HepG2 (cell line): ENCODE data around the gene RASA3.

Experiments
- GATAD2A ChIP-seq: IDR thresholded peaks from 2 replicates; pipeline ENCODE4 v1.6.1; 2016
- JUN ChIP-seq: sonication (generic); formaldehyde crosslinking; IDR thresholded peaks from 2 replicates; pipeline ENCODE4 v1.4.0; 2020; ENCODE audit warnings: mild to moderate bottlenecking, missing genetic modification reagents
- NFE2L1 ChIP-seq: sonication (generic); formaldehyde crosslinking; IDR thresholded peaks from 2 replicates; pipeline ENCODE4 v1.4.0; 2020; ENCODE audit warnings: missing genetic modification reagents, mild to moderate bottlenecking, borderline replicate concordance
- POLR2A ChIP-seq, 2 experiments: IDR thresholded peaks; 2 replicates each; pipeline ENCODE4 v1.6.1; 2011; ENCODE audit warnings: low read depth in 2 of 2, low read length in 2 of 2, mild to moderate bottlenecking in 1 of 2, moderate library complexity in 1 of 2; ENCODE audit not compliant: insufficient read depth in 1 of 2
- POLR2AphosphoS5 ChIP-seq: IDR thresholded peaks from 2 replicates; pipeline ENCODE4 v1.6.1; 2012; ENCODE audit warnings: low read depth, low read length
- SP1 ChIP-seq, 2 experiments: fragments of 450-650 bp in 1 of 2; sonication (generic) in 1 of 2; formaldehyde crosslinking in 1 of 2; IDR thresholded peaks; 2 replicates each; pipeline versions ENCODE4 v1.4.0 to v1.6.1; 2016 to 2020; ENCODE audit warnings: missing genetic modification reagents in 1 of 2
- TOPORS ChIP-seq: sonication (generic); formaldehyde crosslinking; IDR thresholded peaks from 2 replicates; pipeline ENCODE4 v1.8.0; 2023; ENCODE audit warnings: mild to moderate bottlenecking, missing genetic modification reagents
- ZNF614 ChIP-seq: IDR thresholded peaks from 2 replicates; pipeline ENCODE4 v1.6.1; 2018; ENCODE audit warnings: missing biosample characterization, missing genetic modification reagents, inconsistent platforms, borderline replicate concordance
- ZNF780A ChIP-seq: sonication (generic); formaldehyde crosslinking; IDR thresholded peaks from 2 replicates; pipeline ENCODE4 v1.8.0; 2022; ENCODE audit warnings: mild to moderate bottlenecking, missing genetic modification reagents, moderate library complexity
- TF ChIP-seq, protein P1 (sequence below): sonication (generic); formaldehyde crosslinking; conservative IDR thresholded peaks from 2 replicates; pipeline ENCODE4 v1.4.0; 2020; ENCODE audit warnings: missing genetic modification reagents
- TF ChIP-seq, protein P2 (sequence below): sonication (generic); formaldehyde crosslinking; IDR thresholded peaks from 2 replicates; pipeline ENCODE4 v1.4.0; 2020; ENCODE audit warnings: missing genetic modification reagents
- TF ChIP-seq, protein P3 (sequence below), 2 experiments: IDR thresholded peaks; 2 replicates each; pipeline ENCODE4 v1.6.1; 2011 to 2012; ENCODE audit warnings: low read length in 2 of 2, borderline replicate concordance in 1 of 2, low read depth in 1 of 2, mild to moderate bottlenecking in 1 of 2, moderate library complexity in 1 of 2
- TF ChIP-seq, protein P4 (sequence below): sonication (generic); formaldehyde crosslinking; IDR thresholded peaks from 2 replicates; pipeline ENCODE4 v1.5.0; 2020; ENCODE audit warnings: mild to moderate bottlenecking, missing genetic modification reagents, moderate library complexity
- TF ChIP-seq, protein P5 (sequence below): sonication (generic); formaldehyde crosslinking; IDR thresholded peaks from 2 replicates; pipeline ENCODE4 v1.4.0; 2020; ENCODE audit warnings: missing genetic modification reagents

DNA sequence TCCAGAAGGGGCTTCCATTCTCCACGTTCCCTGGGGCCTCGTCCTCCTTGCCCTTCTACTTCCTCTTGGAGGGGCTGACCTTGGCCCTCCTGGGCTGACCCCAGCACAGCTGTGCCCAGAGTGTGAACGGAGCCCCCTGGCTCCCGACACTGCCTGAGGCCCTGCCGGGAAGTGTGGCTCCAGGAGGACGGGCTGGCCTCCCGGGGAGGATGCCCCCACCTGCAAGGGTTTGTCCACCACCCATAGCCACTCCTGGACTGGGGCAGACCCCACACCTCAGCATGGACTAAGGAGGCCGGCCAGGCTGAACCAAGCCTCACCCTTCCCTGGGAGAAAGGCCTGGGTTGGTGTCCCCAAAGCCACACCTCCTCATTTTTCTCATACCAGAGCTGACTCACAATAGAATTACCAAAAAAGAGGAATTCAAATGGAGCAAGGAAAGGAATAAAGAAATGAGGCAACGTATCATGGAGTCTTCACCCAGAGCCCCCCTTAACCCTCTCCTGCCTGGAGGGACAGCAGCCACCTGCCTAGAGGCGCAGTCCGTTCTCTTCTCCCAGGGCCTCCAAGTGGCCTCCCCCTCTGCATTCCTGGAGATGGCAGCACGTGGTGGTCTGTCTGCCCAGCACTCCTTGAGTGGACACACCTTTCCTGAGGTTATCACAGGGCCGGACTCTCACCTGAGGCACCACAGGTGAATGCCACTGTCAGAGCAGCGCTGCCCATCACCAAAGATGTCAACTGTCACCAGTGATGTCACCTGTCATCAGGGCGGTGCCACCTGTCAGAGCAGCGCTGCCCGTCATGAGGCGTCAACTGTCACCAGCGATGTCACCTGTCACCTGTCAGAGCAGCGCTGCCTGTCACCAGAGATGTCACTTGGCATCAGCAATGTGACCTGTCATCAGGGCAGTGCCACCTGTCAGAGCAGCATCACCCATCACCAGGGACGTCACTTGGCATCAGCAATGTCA, 155.4 kb downstream of the RASA3 start:
- TF ChIP-seq, protein P1, sequence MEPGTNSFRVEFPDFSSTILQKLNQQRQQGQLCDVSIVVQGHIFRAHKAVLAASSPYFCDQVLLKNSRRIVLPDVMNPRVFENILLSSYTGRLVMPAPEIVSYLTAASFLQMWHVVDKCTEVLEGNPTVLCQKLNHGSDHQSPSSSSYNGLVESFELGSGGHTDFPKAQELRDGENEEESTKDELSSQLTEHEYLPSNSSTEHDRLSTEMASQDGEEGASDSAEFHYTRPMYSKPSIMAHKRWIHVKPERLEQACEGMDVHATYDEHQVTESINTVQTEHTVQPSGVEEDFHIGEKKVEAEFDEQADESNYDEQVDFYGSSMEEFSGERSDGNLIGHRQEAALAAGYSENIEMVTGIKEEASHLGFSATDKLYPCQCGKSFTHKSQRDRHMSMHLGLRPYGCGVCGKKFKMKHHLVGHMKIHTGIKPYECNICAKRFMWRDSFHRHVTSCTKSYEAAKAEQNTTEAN (CRISPR knock-in tag): no peak
- TF ChIP-seq ZNF780A (CRISPR knock-in tag) (no peak), POLR2AphosphoS5 (no peak), GATAD2A (no peak), POLR2A (IDR thresholded peaks at IDR 0.05; ENCODE audit: insufficient read depth in 1 of 2, low read depth in 2 of 2, low read length in 2 of 2) (no peak), SP1 (IDR thresholded peaks at IDR 0.05) (no peak), SP1 (CRISPR knock-in tag; IDR thresholded peaks at IDR 0.05) (no peak), TOPORS (CRISPR knock-in tag) (no peak), JUN (CRISPR knock-in tag) (no peak), ZNF614 (no peak), NFE2L1 (CRISPR knock-in tag) (no peak)
- TF ChIP-seq, protein P2, sequence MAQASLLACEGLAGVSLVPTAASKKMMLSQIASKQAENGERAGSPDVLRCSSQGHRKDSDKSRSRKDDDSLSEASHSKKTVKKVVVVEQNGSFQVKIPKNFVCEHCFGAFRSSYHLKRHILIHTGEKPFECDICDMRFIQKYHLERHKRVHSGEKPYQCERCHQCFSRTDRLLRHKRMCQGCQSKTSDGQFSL (CRISPR knock-in tag): no peak
- TF ChIP-seq, protein P3, sequence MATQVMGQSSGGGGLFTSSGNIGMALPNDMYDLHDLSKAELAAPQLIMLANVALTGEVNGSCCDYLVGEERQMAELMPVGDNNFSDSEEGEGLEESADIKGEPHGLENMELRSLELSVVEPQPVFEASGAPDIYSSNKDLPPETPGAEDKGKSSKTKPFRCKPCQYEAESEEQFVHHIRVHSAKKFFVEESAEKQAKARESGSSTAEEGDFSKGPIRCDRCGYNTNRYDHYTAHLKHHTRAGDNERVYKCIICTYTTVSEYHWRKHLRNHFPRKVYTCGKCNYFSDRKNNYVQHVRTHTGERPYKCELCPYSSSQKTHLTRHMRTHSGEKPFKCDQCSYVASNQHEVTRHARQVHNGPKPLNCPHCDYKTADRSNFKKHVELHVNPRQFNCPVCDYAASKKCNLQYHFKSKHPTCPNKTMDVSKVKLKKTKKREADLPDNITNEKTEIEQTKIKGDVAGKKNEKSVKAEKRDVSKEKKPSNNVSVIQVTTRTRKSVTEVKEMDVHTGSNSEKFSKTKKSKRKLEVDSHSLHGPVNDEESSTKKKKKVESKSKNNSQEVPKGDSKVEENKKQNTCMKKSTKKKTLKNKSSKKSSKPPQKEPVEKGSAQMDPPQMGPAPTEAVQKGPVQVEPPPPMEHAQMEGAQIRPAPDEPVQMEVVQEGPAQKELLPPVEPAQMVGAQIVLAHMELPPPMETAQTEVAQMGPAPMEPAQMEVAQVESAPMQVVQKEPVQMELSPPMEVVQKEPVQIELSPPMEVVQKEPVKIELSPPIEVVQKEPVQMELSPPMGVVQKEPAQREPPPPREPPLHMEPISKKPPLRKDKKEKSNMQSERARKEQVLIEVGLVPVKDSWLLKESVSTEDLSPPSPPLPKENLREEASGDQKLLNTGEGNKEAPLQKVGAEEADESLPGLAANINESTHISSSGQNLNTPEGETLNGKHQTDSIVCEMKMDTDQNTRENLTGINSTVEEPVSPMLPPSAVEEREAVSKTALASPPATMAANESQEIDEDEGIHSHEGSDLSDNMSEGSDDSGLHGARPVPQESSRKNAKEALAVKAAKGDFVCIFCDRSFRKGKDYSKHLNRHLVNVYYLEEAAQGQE (IDR thresholded peaks at IDR 0.05; ENCODE audit: borderline replicate concordance in 1 of 2, low read depth in 1 of 2, low read length in 2 of 2): no peak
- TF ChIP-seq, protein P4, sequence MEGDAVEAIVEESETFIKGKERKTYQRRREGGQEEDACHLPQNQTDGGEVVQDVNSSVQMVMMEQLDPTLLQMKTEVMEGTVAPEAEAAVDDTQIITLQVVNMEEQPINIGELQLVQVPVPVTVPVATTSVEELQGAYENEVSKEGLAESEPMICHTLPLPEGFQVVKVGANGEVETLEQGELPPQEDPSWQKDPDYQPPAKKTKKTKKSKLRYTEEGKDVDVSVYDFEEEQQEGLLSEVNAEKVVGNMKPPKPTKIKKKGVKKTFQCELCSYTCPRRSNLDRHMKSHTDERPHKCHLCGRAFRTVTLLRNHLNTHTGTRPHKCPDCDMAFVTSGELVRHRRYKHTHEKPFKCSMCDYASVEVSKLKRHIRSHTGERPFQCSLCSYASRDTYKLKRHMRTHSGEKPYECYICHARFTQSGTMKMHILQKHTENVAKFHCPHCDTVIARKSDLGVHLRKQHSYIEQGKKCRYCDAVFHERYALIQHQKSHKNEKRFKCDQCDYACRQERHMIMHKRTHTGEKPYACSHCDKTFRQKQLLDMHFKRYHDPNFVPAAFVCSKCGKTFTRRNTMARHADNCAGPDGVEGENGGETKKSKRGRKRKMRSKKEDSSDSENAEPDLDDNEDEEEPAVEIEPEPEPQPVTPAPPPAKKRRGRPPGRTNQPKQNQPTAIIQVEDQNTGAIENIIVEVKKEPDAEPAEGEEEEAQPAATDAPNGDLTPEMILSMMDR (CRISPR knock-in tag): no peak
- TF ChIP-seq, protein P5, sequence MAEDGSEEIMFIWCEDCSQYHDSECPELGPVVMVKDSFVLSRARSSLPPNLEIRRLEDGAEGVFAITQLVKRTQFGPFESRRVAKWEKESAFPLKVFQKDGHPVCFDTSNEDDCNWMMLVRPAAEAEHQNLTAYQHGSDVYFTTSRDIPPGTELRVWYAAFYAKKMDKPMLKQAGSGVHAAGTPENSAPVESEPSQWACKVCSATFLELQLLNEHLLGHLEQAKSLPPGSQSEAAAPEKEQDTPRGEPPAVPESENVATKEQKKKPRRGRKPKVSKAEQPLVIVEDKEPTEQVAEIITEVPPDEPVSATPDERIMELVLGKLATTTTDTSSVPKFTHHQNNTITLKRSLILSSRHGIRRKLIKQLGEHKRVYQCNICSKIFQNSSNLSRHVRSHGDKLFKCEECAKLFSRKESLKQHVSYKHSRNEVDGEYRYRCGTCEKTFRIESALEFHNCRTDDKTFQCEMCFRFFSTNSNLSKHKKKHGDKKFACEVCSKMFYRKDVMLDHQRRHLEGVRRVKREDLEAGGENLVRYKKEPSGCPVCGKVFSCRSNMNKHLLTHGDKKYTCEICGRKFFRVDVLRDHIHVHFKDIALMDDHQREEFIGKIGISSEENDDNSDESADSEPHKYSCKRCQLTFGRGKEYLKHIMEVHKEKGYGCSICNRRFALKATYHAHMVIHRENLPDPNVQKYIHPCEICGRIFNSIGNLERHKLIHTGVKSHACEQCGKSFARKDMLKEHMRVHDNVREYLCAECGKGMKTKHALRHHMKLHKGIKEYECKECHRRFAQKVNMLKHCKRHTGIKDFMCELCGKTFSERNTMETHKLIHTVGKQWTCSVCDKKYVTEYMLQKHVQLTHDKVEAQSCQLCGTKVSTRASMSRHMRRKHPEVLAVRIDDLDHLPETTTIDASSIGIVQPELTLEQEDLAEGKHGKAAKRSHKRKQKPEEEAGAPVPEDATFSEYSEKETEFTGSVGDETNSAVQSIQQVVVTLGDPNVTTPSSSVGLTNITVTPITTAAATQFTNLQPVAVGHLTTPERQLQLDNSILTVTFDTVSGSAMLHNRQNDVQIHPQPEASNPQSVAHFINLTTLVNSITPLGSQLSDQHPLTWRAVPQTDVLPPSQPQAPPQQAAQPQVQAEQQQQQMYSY (CRISPR knock-in tag): no peak
